ENCODE results near the gene ATXN3. TPM values are rescaled to one million over a fixed set of nuclear protein-coding genes. Genes with fewer than 3 reads are reported as not detected.
A peak's percentile ranks its signal among the peaks of the same experiment; 100 is the strongest.

The ATXN3 gene
- total and polyA plus RNA-seq, 8 donors: 8.0 to 34.0 (median 13.0) TPM

DNA sequence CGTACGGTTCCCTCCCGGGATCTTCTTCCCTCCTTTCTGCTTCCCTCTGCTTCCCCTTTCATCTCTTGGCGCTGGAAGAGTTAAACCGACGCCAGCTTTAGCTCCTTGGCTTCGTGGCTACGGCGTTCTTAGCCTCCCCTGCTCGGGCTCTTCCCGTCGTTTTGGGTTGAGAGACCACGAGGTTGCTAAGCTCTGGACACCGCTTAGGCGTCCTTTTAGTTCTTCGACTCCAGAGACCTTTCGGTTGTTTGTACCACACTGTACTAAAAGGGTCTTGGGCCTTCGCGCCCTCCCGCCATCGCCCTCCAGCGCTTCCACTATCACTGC is 15.9 kb upstream of the ATXN3 start:
- no peaks in the 10 kb centered on the region for H3K9me3 ChIP-seq
- H3K36me3 ChIP-seq: peaks cover 0 to 2% (median 1%) of the 10 kb centered on the region in 3 donors
- ATAC-seq (peak; percentile 28 to 58 (median 45)), DNase-seq (peak in 1 of 6 donors; percentile 30), FAIRE-seq (no peak)
- intact Hi-C loops (cut with DNase I): no loop called here
- H3K4me3 ChIP-seq: peak overlapping the region; percentile 77 to 90 (median 82)
- TF ChIP-seq, protein P1, sequence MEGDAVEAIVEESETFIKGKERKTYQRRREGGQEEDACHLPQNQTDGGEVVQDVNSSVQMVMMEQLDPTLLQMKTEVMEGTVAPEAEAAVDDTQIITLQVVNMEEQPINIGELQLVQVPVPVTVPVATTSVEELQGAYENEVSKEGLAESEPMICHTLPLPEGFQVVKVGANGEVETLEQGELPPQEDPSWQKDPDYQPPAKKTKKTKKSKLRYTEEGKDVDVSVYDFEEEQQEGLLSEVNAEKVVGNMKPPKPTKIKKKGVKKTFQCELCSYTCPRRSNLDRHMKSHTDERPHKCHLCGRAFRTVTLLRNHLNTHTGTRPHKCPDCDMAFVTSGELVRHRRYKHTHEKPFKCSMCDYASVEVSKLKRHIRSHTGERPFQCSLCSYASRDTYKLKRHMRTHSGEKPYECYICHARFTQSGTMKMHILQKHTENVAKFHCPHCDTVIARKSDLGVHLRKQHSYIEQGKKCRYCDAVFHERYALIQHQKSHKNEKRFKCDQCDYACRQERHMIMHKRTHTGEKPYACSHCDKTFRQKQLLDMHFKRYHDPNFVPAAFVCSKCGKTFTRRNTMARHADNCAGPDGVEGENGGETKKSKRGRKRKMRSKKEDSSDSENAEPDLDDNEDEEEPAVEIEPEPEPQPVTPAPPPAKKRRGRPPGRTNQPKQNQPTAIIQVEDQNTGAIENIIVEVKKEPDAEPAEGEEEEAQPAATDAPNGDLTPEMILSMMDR (IDR thresholded peaks at IDR 0.05): no peak
- WGBS, 2 donors: 0% methylated on average over 22 of the region's 22 CpGs
- peak overlapping the region; percentile 74 to 90 (median 87) for H3K27ac ChIP-seq
- H3K27me3 ChIP-seq: no peaks in the 10 kb centered on the region
- peaks cover 0 to 25% (median 16%) of the 10 kb centered on the region in 3 donors for H3K4me1 ChIP-seq

DNA sequence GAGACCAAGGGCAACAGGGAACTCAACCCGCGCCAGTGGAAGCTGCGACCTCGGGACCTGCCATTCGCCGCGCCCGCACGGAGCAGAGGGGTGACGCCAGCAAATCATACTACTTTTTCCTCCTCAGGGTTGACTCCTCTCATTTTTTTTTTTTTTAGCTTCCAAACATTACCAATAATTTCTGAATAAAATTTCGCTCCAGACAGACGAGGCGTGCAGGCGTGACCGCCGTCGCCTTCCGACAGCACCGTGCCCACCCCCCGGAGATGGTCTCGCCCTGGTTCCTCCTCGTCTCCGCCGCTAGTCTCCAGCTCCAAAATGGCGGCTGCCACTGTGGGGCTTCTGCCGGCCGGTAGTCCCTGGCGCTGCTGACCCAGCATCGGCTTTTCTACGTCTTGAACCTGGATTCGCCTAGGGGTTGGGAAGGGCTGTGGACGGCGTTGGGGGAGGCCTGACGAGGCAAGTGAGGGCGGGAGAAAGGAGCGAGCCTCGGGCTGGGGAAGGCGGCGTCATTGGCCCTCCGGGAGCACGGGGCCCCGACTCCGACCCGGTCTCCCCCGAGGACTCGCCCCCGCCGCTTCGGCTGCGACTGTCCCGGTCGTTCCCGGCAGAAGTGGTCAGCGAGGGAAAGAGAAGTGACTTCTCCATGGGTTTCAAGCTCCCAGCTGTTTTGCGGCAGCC is 15.4 kb upstream of the ATXN3 start, which contains the start of the genes CPSF2 and NDUFB1:
TSS of gene CPSF2 (plus strand) at position 300 of the 681 bp plus-strand sequence. CDS start 9,016 bp downstream, outside the sequence.
TSS of gene NDUFB1 (minus strand) at position 37 of the 681 bp plus-strand sequence. CDS start 4,069 bp downstream, outside the sequence.
- Histone ChIP-seq H3K4me1 (peaks cover 0 to 25% (median 16%) of the 10 kb centered on the region in 3 donors), H3K27ac (peak within 1 kb of the TSS; percentile 74 to 90 (median 87)), H3K27me3 (no peaks in the 10 kb centered on the region), H3K36me3 (peaks cover 0 to 4% (median 0%) of the 10 kb centered on the region in 3 donors), H3K9me3 (no peaks in the 10 kb centered on the region), H3K4me3 (peak within 1 kb of the TSS; percentile 77 to 90 (median 82))
- 0% methylated on average over 54 to 55 of the region's 55 CpGs for WGBS, 2 donors
- FAIRE-seq (no peak), ATAC-seq (peak; percentile 92 to 96 (median 94)), DNase-seq (peak; percentile 71 to 91 (median 84))
- intact Hi-C loops (cut with DNase I): no loop called here
- TF ChIP-seq, protein P1 (IDR thresholded peaks at IDR 0.05): no peak

DNA sequence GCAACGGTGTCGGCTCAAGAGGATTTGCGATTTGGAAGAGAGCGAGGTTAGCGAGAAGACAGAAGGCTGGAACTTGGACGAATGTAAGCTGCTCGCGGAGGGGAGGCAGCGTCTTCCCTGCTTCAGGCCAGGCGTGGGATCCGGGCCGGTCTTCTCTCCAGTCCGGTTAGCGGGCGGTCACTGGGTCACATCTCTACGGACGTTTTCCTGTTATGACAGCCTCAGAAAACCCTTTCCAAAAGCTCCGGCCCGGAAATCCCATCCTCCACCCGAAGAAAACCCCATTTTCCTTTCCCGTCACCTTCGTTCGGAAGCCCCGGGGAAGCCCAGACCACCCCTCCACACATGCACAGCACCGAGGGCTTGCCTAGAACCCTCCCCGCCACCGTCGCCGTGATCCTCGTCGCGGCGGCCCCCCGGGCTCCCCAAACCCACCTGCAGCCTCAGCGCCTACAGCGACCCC is 14.9 kb upstream of the ATXN3 start:
- FAIRE-seq (no peak), ATAC-seq (peak; percentile 36 to 60 (median 51)), DNase-seq (peak in 1 of 6 donors; percentile 42)
- TF ChIP-seq, protein P1 (IDR thresholded peaks at IDR 0.05): no peak
- Histone ChIP-seq H3K36me3 (peaks cover 0 to 4% (median 0%) of the 10 kb centered on the region in 3 donors), H3K4me3 (peak overlapping the region; percentile 77 to 90 (median 82)), H3K27ac (peak overlapping the region; percentile 74 to 90 (median 87)), H3K27me3 (no peaks in the 10 kb centered on the region), H3K4me1 (peaks cover 0 to 25% (median 16%) of the 10 kb centered on the region in 3 donors), H3K9me3 (no peaks in the 10 kb centered on the region)
- 0 to 1% methylated on average over 36 of the region's 36 CpGs for WGBS, 2 donors
- intact Hi-C loops (cut with DNase I): no loop called here

DNA sequence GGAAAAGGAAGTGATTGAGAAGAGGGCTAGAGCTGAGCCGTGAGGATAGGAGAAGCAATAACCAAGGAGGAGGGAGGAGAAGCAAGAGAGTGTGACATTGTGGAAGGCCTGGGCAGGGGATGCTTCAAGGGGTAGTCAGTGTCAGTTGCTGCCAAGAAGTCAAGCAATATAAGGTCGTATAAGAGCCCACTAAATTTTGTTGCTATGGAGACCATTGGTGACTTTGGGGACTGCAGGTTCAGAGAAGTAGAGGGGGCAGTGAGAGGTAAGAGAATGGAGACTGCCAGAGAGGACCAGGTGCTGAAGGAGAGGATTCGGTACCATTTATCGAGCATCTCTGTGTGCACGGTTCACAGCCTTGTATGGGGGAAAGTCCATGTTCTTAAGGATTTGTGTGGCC is 3.1 kb upstream of the ATXN3 start:
- no peak for FAIRE-seq
- DNase-seq: no peak
- ATAC-seq: no peak
- no peak overlapping the region for H3K4me3 ChIP-seq
- WGBS, 2 donors: 71 to 76% methylated on average over 5 of the region's 5 CpGs
- no peaks in the 10 kb centered on the region for H3K27me3 ChIP-seq
- no peak overlapping the region for H3K27ac ChIP-seq
- no peaks in the 10 kb centered on the region for H3K36me3 ChIP-seq
- TF ChIP-seq, protein P1 (IDR thresholded peaks at IDR 0.05): no peak
- no peaks in the 10 kb centered on the region for H3K9me3 ChIP-seq
- intact Hi-C loops (cut with DNase I): no loop called here
- H3K4me1 ChIP-seq: peaks cover 0 to 6% (median 6%) of the 10 kb centered on the region in 3 donors

All from pancreas (tissue), 10 donors.